ENCODE data around the gene STXBP5L. TPM values are rescaled to one million over a fixed set of nuclear protein-coding genes. Genes with fewer than 3 reads are reported as not detected.

The STXBP5L gene
- total and polyA plus RNA-seq, 9 donors = 2.5 to 50.2 (median 18.3) TPM

- peaks cover 0 to 4% of the 10 kb centered on the region in 2 donors for H3K9me3 ChIP-seq
- H3K27me3 ChIP-seq = no peaks in the 10 kb centered on the region
- 82 to 91% (median 90%) methylated on average over 3 of the region's 3 CpGs for WGBS, 3 donors
- no peak overlapping the region for H3K4me3 ChIP-seq
- H3K4me1 ChIP-seq (ENCODE audit: insufficient read depth) = no peaks in the 10 kb centered on the region
- H3K27ac ChIP-seq = no peak overlapping the region
- no peak for DNase-seq
- TF ChIP-seq POLR2A (IDR thresholded peaks at IDR 0.05) (no peak), CTCF (IDR thresholded peaks at IDR 0.05) (no peak)
- H3K36me3 ChIP-seq = no peaks in the 10 kb centered on the region
- intact Hi-C loops (cut with DNase I) = no loop called here
Observed at GRCh38 chr3:120982608-120983320, 74.8 kb downstream of the STXBP5L start.

GRCh38 chr3:120983321-120983665 lies 75.3 kb downstream of the STXBP5L start:
- Histone ChIP-seq H3K4me1 (ENCODE audit: insufficient read depth) (no peaks in the 10 kb centered on the region), H3K4me3 (no peak overlapping the region), H3K27ac (no peak overlapping the region), H3K27me3 (no peaks in the 10 kb centered on the region), H3K36me3 (no peaks in the 10 kb centered on the region), H3K9me3 (peaks cover 0 to 4% of the 10 kb centered on the region in 2 donors)
- no peak for TF ChIP-seq EP300 (IDR thresholded peaks at IDR 0.05)
- no peak for TF ChIP-seq CTCF (IDR thresholded peaks at IDR 0.05)
- no peak for TF ChIP-seq POLR2A (IDR thresholded peaks at IDR 0.05)
- intact Hi-C loops (cut with DNase I) = no loop called here
- no peak for DNase-seq
- 64 to 83% (median 65%) methylated on average over 1 of the region's 1 CpG for WGBS, 3 donors

- TF ChIP-seq CTCF (IDR thresholded peaks at IDR 0.05) = no peak
- DNase-seq = no peak
- Histone ChIP-seq H3K27me3 (no peaks in the 10 kb centered on the region), H3K9me3 (peaks cover 0 to 4% of the 10 kb centered on the region in 2 donors), H3K27ac (no peak overlapping the region), H3K4me1 (ENCODE audit: insufficient read depth) (no peaks in the 10 kb centered on the region), H3K36me3 (no peaks in the 10 kb centered on the region), H3K4me3 (no peak overlapping the region)
- WGBS, 3 donors = 40 to 54% (median 50%) methylated on average over 2 of the region's 2 CpGs
- intact Hi-C loops (cut with DNase I) = no loop called here
Observed at GRCh38 chr3:120983841-120984240, 75.8 kb downstream of the STXBP5L start.

- peaks cover 0 to 4% of the 10 kb centered on the region in 2 donors for H3K9me3 ChIP-seq
- no peaks in the 10 kb centered on the region for H3K27me3 ChIP-seq
- H3K4me3 ChIP-seq = no peak overlapping the region
- H3K36me3 ChIP-seq = no peaks in the 10 kb centered on the region
- intact Hi-C loops (cut with DNase I) = no loop called here
- TF ChIP-seq POLR2A (IDR thresholded peaks at IDR 0.05) = no peak
- TF ChIP-seq CTCF (IDR thresholded peaks at IDR 0.05) = no peak
- no peak for TF ChIP-seq EP300 (IDR thresholded peaks at IDR 0.05)
- H3K27ac ChIP-seq = no peak overlapping the region
- WGBS, 3 donors = 86 to 98% (median 87%) methylated on average over 1 of the region's 1 CpG
- DNase-seq = no peak
- no peaks in the 10 kb centered on the region for H3K4me1 ChIP-seq (ENCODE audit: insufficient read depth)
Observed at GRCh38 chr3:120985242-120985641, 77.2 kb downstream of the STXBP5L start.

All from ovary (tissue), 9 donors.